DOHH2 (cell line): ENCODE data around the gene STXBP2.

ENCODE experiments used
- H3F3A ChIP-seq: fragments of 200-600 bp; sonication (generic), shearing (Covaris generic); 2 replicates; pipeline ENCODE4 v1.6.0; 2016; ENCODE audit warnings: antibody characterized with exemption, mild to moderate bottlenecking; ENCODE audit not compliant: control insufficient read depth, insufficient read depth
- H3K27ac ChIP-seq: fragments of 200-600 bp; sonication (generic); 2 replicates; pipeline ENCODE4 v1.5.1; 2014; ENCODE audit warnings: low read depth, mild to moderate bottlenecking, low read length, moderate library complexity
- H3K27me3 ChIP-seq: fragments of 200-600 bp; sonication (generic); 2 replicates; pipeline ENCODE4 v1.6.1; 2014; ENCODE audit warnings: mild to moderate bottlenecking, low read length, mixed read lengths; ENCODE audit not compliant: control insufficient read depth
- H3K36me3 ChIP-seq: fragments of 200-600 bp; sonication (generic); 2 replicates; pipeline ENCODE4 v1.6.1; 2014; ENCODE audit warnings: mild to moderate bottlenecking, low read length, moderate library complexity, mixed read lengths; ENCODE audit not compliant: control insufficient read depth
- H3K4me1 ChIP-seq: fragments of 200-600 bp; sonication (generic); 2 replicates; pipeline ENCODE4 v1.6.1; 2014; ENCODE audit warnings: mild to moderate bottlenecking, low read length, mixed read lengths; ENCODE audit not compliant: control insufficient read depth
- H3K4me2 ChIP-seq: fragments of 200-600 bp; sonication (generic); 2 replicates; pipeline ENCODE4 v1.6.0; 2014; ENCODE audit warnings: mild to moderate bottlenecking, low read length, moderate library complexity
- H3K4me3 ChIP-seq: fragments of 200-600 bp; sonication (generic); 2 replicates; pipeline ENCODE4 v1.5.1; 2014; ENCODE audit warnings: mild to moderate bottlenecking, low read length, mixed read lengths
- H3K79me2 ChIP-seq: fragments of 200-600 bp; sonication (generic); 2 replicates; pipeline ENCODE4 v1.6.1; 2014; ENCODE audit warnings: mild to moderate bottlenecking, low read length, mixed read lengths; ENCODE audit not compliant: control insufficient read depth
- H3K9me2 ChIP-seq: fragments of 200-600 bp; sonication (generic); replicated peaks from 2 replicates; pipeline ENCODE4 v1.6.1; 2014; ENCODE audit warnings: mild to moderate bottlenecking, low read length, mixed read lengths; ENCODE audit not compliant: control insufficient read depth
- H3K9me3 ChIP-seq: fragments of 200-600 bp; sonication (generic); 2 replicates; pipeline ENCODE4 v1.6.1; 2014; ENCODE audit warnings: antibody characterized with exemption, low read length, mixed read lengths; ENCODE audit not compliant: control insufficient read depth, insufficient read depth
- H4K20me1 ChIP-seq: fragments of 200-600 bp; sonication (generic); 2 replicates; pipeline ENCODE4 v1.6.0; 2014; ENCODE audit warnings: low read depth, mild to moderate bottlenecking, antibody characterized with exemption, low read length, moderate library complexity; ENCODE audit not compliant: control insufficient read depth, insufficient read depth
- EZH2phosphoT487 ChIP-seq: fragments of 200-600 bp; sonication (generic); IDR thresholded peaks from 2 replicates; pipeline ENCODE4 v1.6.1; 2017; ENCODE audit warnings: borderline replicate concordance, mild to moderate bottlenecking, antibody characterized with exemption, low read length, moderate library complexity, mixed read lengths
- TF ChIP-seq, protein P1 (sequence below): fragments of 200-600 bp; sonication (generic); IDR thresholded peaks from one replicate; pipeline ENCODE4 v1.5.1; 2014; ENCODE audit warnings: antibody characterized with exemption, mild to moderate bottlenecking, low read depth, low read length; ENCODE audit not compliant: poor library complexity, severe bottlenecking

STXBP2 gene

GRCh38 chr19:7690779-7691258, 53.9 kb downstream of the STXBP2 start:
- no peak for TF ChIP-seq EZH2phosphoT487
- TF ChIP-seq, protein P1, sequence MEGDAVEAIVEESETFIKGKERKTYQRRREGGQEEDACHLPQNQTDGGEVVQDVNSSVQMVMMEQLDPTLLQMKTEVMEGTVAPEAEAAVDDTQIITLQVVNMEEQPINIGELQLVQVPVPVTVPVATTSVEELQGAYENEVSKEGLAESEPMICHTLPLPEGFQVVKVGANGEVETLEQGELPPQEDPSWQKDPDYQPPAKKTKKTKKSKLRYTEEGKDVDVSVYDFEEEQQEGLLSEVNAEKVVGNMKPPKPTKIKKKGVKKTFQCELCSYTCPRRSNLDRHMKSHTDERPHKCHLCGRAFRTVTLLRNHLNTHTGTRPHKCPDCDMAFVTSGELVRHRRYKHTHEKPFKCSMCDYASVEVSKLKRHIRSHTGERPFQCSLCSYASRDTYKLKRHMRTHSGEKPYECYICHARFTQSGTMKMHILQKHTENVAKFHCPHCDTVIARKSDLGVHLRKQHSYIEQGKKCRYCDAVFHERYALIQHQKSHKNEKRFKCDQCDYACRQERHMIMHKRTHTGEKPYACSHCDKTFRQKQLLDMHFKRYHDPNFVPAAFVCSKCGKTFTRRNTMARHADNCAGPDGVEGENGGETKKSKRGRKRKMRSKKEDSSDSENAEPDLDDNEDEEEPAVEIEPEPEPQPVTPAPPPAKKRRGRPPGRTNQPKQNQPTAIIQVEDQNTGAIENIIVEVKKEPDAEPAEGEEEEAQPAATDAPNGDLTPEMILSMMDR: no peak
- Histone ChIP-seq H3K9me3 (no peaks in the 10 kb centered on the region), H3K4me1 (no peaks in the 10 kb centered on the region; the same call in 1 of the 2 replicates), H3K4me2 (no peak overlapping the region), H3K27ac (no peak overlapping the region), H3K4me3 (no peak overlapping the region), H3K79me2 (no peaks in the 10 kb centered on the region), H3K27me3 (peaks cover 12% of the 10 kb centered on the region), H3K9me2 (no peaks in the 10 kb centered on the region), H4K20me1 (no peaks in the 10 kb centered on the region), H3K36me3 (no peaks in the 10 kb centered on the region), H3F3A (no peaks in the 10 kb centered on the region)

DNA sequence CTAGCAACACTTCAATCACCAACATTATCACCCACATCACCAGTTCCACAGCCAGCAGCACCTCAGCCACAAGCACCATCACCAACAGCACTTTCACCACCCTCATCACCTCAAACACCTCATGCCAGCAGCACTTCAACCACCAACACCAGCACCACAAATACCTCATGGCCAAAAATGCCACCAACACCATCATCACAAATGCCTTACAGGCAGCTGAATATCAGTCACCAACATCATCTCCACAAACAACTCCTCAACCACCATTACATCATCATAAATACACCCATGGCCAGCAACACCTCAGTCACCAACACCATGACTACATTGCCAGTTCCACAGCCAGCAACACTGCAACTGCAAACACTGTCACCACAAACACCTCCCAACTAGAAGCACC, 54.6 kb downstream of the STXBP2 start:
- Histone ChIP-seq H3K27me3 (peaks cover 13% of the 10 kb centered on the region), H3K4me1 (no peaks in the 10 kb centered on the region; the same call in 1 of the 2 replicates), H3K4me2 (no peak overlapping the region), H4K20me1 (no peaks in the 10 kb centered on the region), H3K9me2 (no peaks in the 10 kb centered on the region), H3K36me3 (no peaks in the 10 kb centered on the region), H3K9me3 (no peaks in the 10 kb centered on the region), H3K79me2 (no peaks in the 10 kb centered on the region), H3K27ac (no peak overlapping the region), H3K4me3 (no peak overlapping the region), H3F3A (no peaks in the 10 kb centered on the region)
- no peak for TF ChIP-seq EZH2phosphoT487
- TF ChIP-seq, protein P1: no peak

- Histone ChIP-seq H3K79me2 (no peaks in the 10 kb centered on the region), H3K4me3 (no peak overlapping the region), H3K4me1 (no peaks in the 10 kb centered on the region; the same call in 1 of the 2 replicates), H3F3A (no peaks in the 10 kb centered on the region), H4K20me1 (no peaks in the 10 kb centered on the region), H3K9me3 (no peaks in the 10 kb centered on the region), H3K4me2 (no peak overlapping the region), H3K27me3 (peaks cover 24% of the 10 kb centered on the region), H3K9me2 (no peaks in the 10 kb centered on the region), H3K36me3 (no peaks in the 10 kb centered on the region), H3K27ac (no peak overlapping the region)
- no peak for TF ChIP-seq EZH2phosphoT487
- TF ChIP-seq, protein P1: no peak
Observed at GRCh38 chr19:7692417-7693088, 55.6 kb downstream of the STXBP2 start.
